ENCODE results near the gene ATAD2B.

The ATAD2B gene

DNA sequence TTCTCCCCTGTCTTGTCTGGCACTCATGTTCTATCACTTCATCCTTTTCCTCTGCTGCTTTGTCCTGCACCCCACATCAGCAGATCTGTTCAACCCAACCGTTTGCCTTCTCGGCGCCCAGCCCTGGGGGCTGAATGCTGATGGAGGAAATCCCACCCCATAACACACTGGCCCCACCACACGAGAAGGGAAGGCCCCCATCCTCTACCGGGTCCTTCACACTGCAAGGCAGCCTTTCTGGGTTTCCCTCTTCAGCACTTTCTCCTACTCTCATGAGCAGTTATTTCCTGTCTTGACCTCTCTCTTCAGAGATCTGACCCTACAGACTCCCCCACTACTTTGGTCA, 227.4 kb downstream of the ATAD2B start:
- no peak for DNase-seq (ENCODE audit: low read depth)

DNA sequence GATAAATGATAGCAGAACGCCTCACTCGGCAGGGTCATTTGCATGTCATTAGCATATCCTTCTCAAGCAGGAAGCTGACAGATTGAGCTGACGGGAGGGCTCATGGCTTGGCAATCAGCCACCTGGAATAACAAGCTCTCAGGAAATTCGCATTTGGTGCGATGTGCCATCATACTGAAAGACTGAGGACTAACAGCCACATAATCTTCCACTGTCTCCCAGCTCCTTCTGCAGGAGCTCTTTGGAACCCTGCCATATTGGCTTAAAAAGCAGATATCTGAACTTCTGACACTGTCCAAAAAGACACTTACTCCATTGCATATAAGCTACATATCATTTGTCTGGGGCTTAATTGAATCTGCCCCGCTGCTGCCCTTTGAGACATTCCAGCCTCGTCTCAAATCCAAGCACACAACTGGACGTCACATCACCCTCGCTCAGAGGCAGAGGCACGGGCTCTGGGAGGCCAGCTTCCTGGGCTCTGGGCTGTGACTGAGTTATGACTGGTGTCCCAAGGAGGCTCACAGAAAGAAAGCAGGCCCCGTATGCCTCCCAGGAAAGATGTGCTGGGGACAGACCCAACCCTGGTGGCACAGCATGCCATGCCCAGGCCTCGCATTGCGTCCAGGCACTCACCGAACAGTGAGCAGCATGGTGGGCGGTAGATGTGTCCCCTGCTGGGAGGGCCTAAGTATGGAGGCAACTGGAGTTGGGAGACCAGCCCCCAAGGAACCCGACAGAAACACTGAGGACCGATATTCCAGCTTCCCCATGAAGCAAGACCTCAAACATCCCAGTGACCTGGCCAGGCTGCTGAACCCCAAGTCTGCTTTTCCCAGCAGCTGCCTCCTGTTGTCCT, 228.0 kb downstream of the ATAD2B start:
- DNase-seq (ENCODE audit: low read depth): peak; percentile 73
